Measurements from ENCODE around the gene ADAMTSL3. TPM values are rescaled to one million over a fixed set of nuclear protein-coding genes. Genes with fewer than 3 reads are reported as not detected.

ADAMTSL3 gene
- total and polyA plus RNA-seq, 3 experiments from 2014 or later, result not detected

DNA sequence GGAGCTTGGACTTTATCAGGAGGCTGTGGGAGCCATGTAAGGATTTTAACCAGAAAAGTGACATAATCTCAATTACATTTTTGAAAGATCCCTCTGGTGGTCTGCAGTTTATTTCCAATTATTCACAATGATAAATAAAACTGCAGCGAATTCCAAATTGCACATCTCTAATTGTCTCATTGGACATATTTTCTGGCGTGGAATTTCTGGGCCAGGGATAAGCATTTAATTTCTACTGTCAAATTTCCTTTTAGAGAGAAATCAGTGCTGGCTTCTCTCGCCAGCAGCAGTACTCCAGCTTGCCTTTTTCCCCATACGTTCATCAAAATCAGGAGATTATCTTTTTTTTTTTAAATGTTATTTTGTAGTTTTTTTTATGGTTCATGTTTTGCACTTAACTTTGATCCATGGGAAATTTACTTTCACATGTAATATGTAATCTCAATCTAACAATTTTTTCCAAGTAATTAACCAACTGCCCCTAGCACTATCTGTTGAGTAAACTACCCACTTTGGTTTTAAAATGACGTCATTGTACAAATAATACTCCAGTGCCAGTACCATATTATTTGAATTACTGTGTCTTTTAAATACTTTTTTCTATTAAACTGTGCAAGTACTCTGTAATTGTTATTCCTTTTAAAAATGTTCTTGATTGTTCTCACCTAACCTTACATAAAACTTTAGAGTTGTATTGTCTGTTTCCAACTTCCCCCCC, 251.8 kb downstream of the ADAMTSL3 start:
- ChIA-PET POLR2A (no interaction called here), CTCF (no interaction called here)
- no peak overlapping the region for H3K27ac Mint-ChIP-seq
- no peak overlapping the region for H3K4me3 Mint-ChIP-seq
- Histone ChIP-seq H3K27ac (ENCODE audit: low read depth, low read length) (no peak overlapping the region), H3K9me3 (ENCODE audit: low read length) (no peaks in the 10 kb centered on the region), H3K27me3 (ENCODE audit: insufficient read depth, low read length, poor library complexity, severe bottlenecking) (no peaks in the 10 kb centered on the region), H3K36me3 (ENCODE audit: insufficient read depth, low read length) (no peaks in the 10 kb centered on the region), H3K4me1 (ENCODE audit: insufficient read depth, low read length) (no peaks in the 10 kb centered on the region), H3K4me3 (ENCODE audit: low read length) (no peak overlapping the region)
- peaks cover 0 to 12% (median 4%) of the 10 kb centered on the region in 5 donors for H3K9me3 Mint-ChIP-seq
- H3K27me3 Mint-ChIP-seq, result no peaks in the 10 kb centered on the region
- no peak for DNase-seq
- no peaks in the 10 kb centered on the region for H3K36me3 Mint-ChIP-seq
- no peaks in the 10 kb centered on the region for H3K4me1 Mint-ChIP-seq

DNA sequence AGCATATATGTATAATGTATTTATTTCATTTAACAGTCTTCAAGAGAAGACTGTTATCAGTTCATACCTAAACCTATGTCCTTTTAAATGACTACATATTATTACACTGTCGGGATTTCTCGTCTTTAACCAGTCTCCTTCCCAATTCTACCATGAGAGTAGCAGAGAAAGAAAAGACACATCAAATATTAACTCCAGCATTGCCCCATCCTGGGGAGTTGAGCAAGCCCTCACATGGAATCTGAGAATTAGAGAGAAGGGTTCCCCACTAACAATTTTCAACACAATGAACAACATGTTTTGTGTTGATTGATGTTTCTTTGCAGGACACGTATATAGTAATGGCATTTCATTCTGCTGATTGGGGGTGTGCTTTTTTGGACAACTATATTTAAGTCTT, 257.4 kb downstream of the ADAMTSL3 start:
- H3K4me1 Mint-ChIP-seq, result no peaks in the 10 kb centered on the region
- H3K27ac Mint-ChIP-seq, result no peak overlapping the region
- H3K9me3 ChIP-seq (ENCODE audit: low read length), result no peaks in the 10 kb centered on the region
- peaks cover 0 to 4% (median 2%) of the 10 kb centered on the region in 5 donors for H3K9me3 Mint-ChIP-seq
- no peak overlapping the region for H3K4me3 ChIP-seq (ENCODE audit: low read length)
- H3K27me3 Mint-ChIP-seq, result peaks cover 3 to 4% of the 10 kb centered on the region in 2 donors
- H3K4me3 Mint-ChIP-seq, result no peak overlapping the region
- no peaks in the 10 kb centered on the region for H3K4me1 ChIP-seq (ENCODE audit: insufficient read depth, low read length)
- no peaks in the 10 kb centered on the region for H3K36me3 Mint-ChIP-seq
- H3K27ac ChIP-seq (ENCODE audit: low read depth, low read length), result no peak overlapping the region
- no peaks in the 10 kb centered on the region for H3K27me3 ChIP-seq (ENCODE audit: insufficient read depth, low read length, poor library complexity, severe bottlenecking)
- H3K36me3 ChIP-seq (ENCODE audit: insufficient read depth, low read length), result no peaks in the 10 kb centered on the region
- ChIA-PET CTCF (no interaction called here), POLR2A (no interaction called here)
- no peak for DNase-seq

DNA sequence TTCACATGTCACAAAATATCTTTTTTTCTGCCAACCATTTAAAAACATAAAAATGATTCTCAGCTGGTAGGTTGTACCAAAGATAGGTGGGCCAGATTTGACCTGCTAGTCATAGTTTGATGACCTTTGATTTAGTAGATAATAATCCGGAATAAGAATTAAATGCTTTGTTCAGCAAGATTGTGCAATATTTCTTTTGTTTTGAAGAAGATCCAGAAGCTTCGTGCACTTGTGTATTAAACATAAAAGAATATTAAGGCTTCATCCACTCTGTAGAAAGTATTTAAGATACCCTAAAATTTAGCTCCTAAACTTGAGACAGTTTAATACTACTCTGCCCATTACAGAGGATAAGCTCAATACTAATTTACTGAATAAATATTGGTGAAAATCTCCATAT, 258.4 kb downstream of the ADAMTSL3 start:
- Histone ChIP-seq H3K9me3 (ENCODE audit: low read length) (no peaks in the 10 kb centered on the region), H3K27me3 (ENCODE audit: insufficient read depth, low read length, poor library complexity, severe bottlenecking) (no peaks in the 10 kb centered on the region), H3K36me3 (ENCODE audit: insufficient read depth, low read length) (no peaks in the 10 kb centered on the region), H3K4me3 (ENCODE audit: low read length) (no peak overlapping the region), H3K27ac (ENCODE audit: low read depth, low read length) (no peak overlapping the region), H3K4me1 (ENCODE audit: insufficient read depth, low read length) (no peaks in the 10 kb centered on the region)
- H3K36me3 Mint-ChIP-seq, result no peaks in the 10 kb centered on the region
- no peak for DNase-seq
- peaks cover 0 to 4% (median 2%) of the 10 kb centered on the region in 5 donors for H3K9me3 Mint-ChIP-seq
- CTCF ChIA-PET, result no interaction called here
- no peak overlapping the region for H3K4me3 Mint-ChIP-seq
- no peaks in the 10 kb centered on the region for H3K4me1 Mint-ChIP-seq
- POLR2A ChIA-PET, result no interaction called here
- H3K27me3 Mint-ChIP-seq, result peaks cover 3 to 4% of the 10 kb centered on the region in 2 donors
- no peak overlapping the region for H3K27ac Mint-ChIP-seq

DNA sequence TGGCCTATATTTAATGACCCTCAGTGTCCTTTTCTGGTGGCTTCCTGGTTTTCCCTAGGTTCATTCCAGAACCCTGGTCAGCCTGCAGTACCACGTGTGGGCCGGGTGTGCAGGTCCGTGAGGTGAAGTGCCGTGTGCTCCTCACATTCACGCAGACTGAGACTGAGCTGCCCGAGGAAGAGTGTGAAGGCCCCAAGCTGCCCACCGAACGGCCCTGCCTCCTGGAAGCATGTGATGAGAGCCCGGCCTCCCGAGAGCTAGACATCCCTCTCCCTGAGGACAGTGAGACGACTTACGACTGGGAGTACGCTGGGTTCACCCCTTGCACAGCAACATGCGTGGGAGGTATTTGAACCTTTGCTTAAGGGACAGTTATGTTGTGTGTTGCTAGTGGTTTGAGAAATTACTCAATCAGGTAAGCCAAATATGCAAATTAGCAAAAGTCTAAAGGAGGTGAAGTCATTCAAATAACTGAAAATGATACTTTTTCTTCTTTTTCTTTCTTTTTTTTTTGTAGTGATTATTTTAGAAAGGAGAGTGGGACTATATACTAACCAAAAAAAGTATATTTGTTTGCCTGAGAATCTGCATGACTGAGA, 259.2 kb downstream of the ADAMTSL3 start:
- Histone ChIP-seq H3K4me3 (ENCODE audit: low read length) (no peak overlapping the region), H3K27ac (ENCODE audit: low read depth, low read length) (no peak overlapping the region), H3K4me1 (ENCODE audit: insufficient read depth, low read length) (no peaks in the 10 kb centered on the region), H3K9me3 (ENCODE audit: low read length) (no peaks in the 10 kb centered on the region), H3K36me3 (ENCODE audit: insufficient read depth, low read length) (no peaks in the 10 kb centered on the region), H3K27me3 (ENCODE audit: insufficient read depth, low read length, poor library complexity, severe bottlenecking) (no peaks in the 10 kb centered on the region)
- H3K27me3 Mint-ChIP-seq, result peaks cover 3 to 4% of the 10 kb centered on the region in 2 donors
- H3K4me1 Mint-ChIP-seq, result no peaks in the 10 kb centered on the region
- H3K27ac Mint-ChIP-seq, result no peak overlapping the region
- H3K9me3 Mint-ChIP-seq, result peaks cover 0 to 3% (median 0%) of the 10 kb centered on the region in 5 donors
- CTCF ChIA-PET, result no interaction called here
- no peaks in the 10 kb centered on the region for H3K36me3 Mint-ChIP-seq
- no peak overlapping the region for H3K4me3 Mint-ChIP-seq
- POLR2A ChIA-PET, result no interaction called here
- no peak for DNase-seq

DNA sequence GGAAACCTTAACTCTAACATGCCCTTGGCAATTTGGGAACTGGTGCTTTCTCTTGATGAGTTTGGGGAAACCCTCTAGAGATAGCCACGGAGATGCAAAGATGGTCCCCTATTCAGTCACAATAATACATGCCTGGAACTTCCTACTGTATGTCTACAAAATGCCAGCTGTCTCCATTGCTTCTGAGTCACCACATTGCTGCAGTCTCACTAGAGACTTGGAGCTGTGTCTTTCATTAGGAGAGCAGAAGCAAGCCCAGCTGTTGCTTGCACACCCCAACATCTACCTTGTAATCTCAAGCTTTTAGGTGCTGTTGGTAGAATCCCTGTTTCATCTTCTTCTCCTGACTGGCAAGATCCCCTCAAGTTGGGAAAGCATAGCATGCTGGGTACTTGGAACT, 261.0 kb downstream of the ADAMTSL3 start:
- H3K36me3 Mint-ChIP-seq, result no peaks in the 10 kb centered on the region
- ChIA-PET CTCF (no interaction called here), POLR2A (no interaction called here)
- Histone ChIP-seq H3K27ac (ENCODE audit: low read depth, low read length) (no peak overlapping the region), H3K36me3 (ENCODE audit: insufficient read depth, low read length) (no peaks in the 10 kb centered on the region), H3K9me3 (ENCODE audit: low read length) (no peaks in the 10 kb centered on the region), H3K4me3 (ENCODE audit: low read length) (no peak overlapping the region), H3K4me1 (ENCODE audit: insufficient read depth, low read length) (no peaks in the 10 kb centered on the region), H3K27me3 (ENCODE audit: insufficient read depth, low read length, poor library complexity, severe bottlenecking) (no peaks in the 10 kb centered on the region)
- H3K4me3 Mint-ChIP-seq, result no peak overlapping the region
- no peak overlapping the region for H3K27ac Mint-ChIP-seq
- DNase-seq, result no peak
- peaks cover 0 to 12% (median 6%) of the 10 kb centered on the region in 3 donors for H3K4me1 Mint-ChIP-seq
- peaks cover 0 to 3% (median 0%) of the 10 kb centered on the region in 5 donors for H3K9me3 Mint-ChIP-seq
- peaks cover 3 to 7% of the 10 kb centered on the region in 2 donors for H3K27me3 Mint-ChIP-seq

DNA sequence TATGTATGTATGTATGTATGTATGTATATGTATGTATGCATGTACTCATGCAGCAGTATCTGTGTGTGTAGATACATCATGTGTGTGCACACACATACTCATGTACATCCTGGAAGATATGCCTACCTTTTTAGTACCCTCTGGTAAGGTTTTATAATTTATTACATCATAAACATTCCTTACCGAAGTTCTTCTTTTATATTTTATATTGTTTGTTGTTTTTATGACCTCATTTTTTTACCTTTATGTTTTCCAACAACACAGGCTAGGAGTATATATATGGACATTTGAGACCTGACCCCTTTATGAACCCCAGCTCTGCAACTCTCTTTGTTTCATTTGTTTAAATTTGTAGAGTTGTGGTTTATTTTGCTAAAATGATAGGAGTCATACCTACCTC, 263.5 kb downstream of the ADAMTSL3 start:
- H3K36me3 Mint-ChIP-seq, result no peaks in the 10 kb centered on the region
- H3K27me3 ChIP-seq (ENCODE audit: insufficient read depth, low read length, poor library complexity, severe bottlenecking), result no peaks in the 10 kb centered on the region
- ChIA-PET CTCF (no interaction called here), POLR2A (no interaction called here)
- H3K4me1 ChIP-seq (ENCODE audit: insufficient read depth, low read length), result no peaks in the 10 kb centered on the region
- DNase-seq, result no peak
- no peak overlapping the region for H3K27ac ChIP-seq (ENCODE audit: low read depth, low read length)
- H3K27me3 Mint-ChIP-seq, result peaks cover 3 to 6% of the 10 kb centered on the region in 2 donors
- no peaks in the 10 kb centered on the region for H3K9me3 Mint-ChIP-seq
- H3K27ac Mint-ChIP-seq, result no peak overlapping the region
- no peaks in the 10 kb centered on the region for H3K9me3 ChIP-seq (ENCODE audit: low read length)
- H3K4me1 Mint-ChIP-seq, result peaks cover 0 to 12% (median 6%) of the 10 kb centered on the region in 3 donors
- H3K4me3 ChIP-seq (ENCODE audit: low read length), result no peak overlapping the region
- no peak overlapping the region for H3K4me3 Mint-ChIP-seq
- no peaks in the 10 kb centered on the region for H3K36me3 ChIP-seq (ENCODE audit: insufficient read depth, low read length)

DNA sequence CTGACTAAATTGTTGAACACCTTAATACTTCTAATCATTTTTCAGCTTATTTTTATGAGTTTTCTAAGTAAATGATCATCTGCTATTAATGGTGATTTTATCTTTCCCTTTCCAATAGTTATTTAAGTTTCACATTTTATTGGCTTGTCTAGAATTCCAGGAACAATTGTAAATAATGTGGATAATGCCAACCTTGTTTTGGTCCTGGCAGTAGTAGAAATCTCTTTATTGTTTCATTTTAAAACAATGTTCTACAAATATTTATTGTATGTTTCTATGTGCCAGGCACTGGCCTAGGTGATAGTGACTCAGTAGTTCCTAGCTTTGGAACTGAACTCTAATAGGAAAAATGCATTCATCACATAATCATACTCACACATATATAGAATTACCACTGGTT, 264.1 kb downstream of the ADAMTSL3 start:
- Mint-ChIP-seq H3K9me3 (no peaks in the 10 kb centered on the region), H3K4me3 (no peak overlapping the region), H3K4me1 (peaks cover 0 to 12% (median 6%) of the 10 kb centered on the region in 3 donors)

DNA sequence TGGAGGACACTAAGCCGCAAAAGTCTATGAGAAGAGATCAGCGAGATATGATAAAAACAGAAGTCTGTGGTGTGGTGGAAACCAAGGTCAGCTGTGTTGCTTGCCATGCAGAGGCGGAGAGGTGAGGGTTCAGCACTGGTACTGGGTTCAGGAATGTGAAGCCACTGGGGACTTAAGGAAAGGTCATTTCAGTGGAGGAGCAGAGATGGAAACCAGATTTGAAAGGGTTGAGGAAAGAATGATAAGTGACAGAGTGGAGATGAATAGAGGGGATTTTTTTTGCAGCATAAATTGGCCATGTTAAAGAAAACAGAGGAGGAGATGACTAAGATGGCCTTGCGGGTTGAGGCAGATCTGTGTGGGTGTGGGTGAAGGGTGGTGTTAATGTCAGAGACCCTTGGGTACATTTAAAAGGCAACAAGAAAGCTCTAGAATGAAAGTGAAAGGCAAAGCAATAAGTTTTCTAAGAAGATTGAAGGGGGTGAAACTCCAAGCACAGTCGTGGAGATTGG, 265.5 kb downstream of the ADAMTSL3 start:
- H3K9me3 ChIP-seq (ENCODE audit: low read length), result no peaks in the 10 kb centered on the region
- no peaks in the 10 kb centered on the region for H3K36me3 ChIP-seq (ENCODE audit: insufficient read depth, low read length)
- POLR2A ChIA-PET, result no interaction called here
- peaks cover 3 to 8% of the 10 kb centered on the region in 2 donors for H3K27me3 Mint-ChIP-seq
- H3K4me3 ChIP-seq (ENCODE audit: low read length), result no peak overlapping the region
- no peaks in the 10 kb centered on the region for H3K27me3 ChIP-seq (ENCODE audit: insufficient read depth, low read length, poor library complexity, severe bottlenecking)
- H3K4me1 ChIP-seq (ENCODE audit: insufficient read depth, low read length), result no peaks in the 10 kb centered on the region
- peaks cover 0 to 12% (median 6%) of the 10 kb centered on the region in 3 donors for H3K4me1 Mint-ChIP-seq
- CTCF ChIA-PET, result no interaction called here
- H3K27ac Mint-ChIP-seq, result no peak overlapping the region
- H3K4me3 Mint-ChIP-seq, result no peak overlapping the region
- H3K36me3 Mint-ChIP-seq, result no peaks in the 10 kb centered on the region
- no peak for DNase-seq
- H3K9me3 Mint-ChIP-seq, result no peaks in the 10 kb centered on the region
- H3K27ac ChIP-seq (ENCODE audit: low read depth, low read length), result no peak overlapping the region

More for the DNA sequence above, 264.1 kb downstream of the ADAMTSL3 start:
- no peak for DNase-seq
- H3K4me1 ChIP-seq (ENCODE audit: insufficient read depth, low read length), result no peaks in the 10 kb centered on the region
- ChIA-PET POLR2A (no interaction called here), CTCF (no interaction called here)
- no peaks in the 10 kb centered on the region for H3K27me3 ChIP-seq (ENCODE audit: insufficient read depth, low read length, poor library complexity, severe bottlenecking)
- Mint-ChIP-seq H3K36me3 (no peaks in the 10 kb centered on the region), H3K27me3 (peaks cover 3 to 6% of the 10 kb centered on the region in 2 donors), H3K27ac (no peak overlapping the region)
- no peak overlapping the region for H3K27ac ChIP-seq (ENCODE audit: low read depth, low read length)
- no peak overlapping the region for H3K4me3 ChIP-seq (ENCODE audit: low read length)
- no peaks in the 10 kb centered on the region for H3K9me3 ChIP-seq (ENCODE audit: low read length)
- H3K36me3 ChIP-seq (ENCODE audit: insufficient read depth, low read length), result no peaks in the 10 kb centered on the region
